Erythroblast (primary cell): ENCODE results near the gene EPHB2.
"Not testable (repeated sequence)": the region's sequence is repeated elsewhere in the genome, so short reads cannot be mapped to it uniquely, and the experiment has no call there.

Experiments used
- GATA1 ChIP-seq: IDR thresholded peaks from 2 replicates; pipeline ENCODE4 v1.6.1; 2011; ENCODE audit warnings: low read depth, mild to moderate bottlenecking, control low read depth, low read length, moderate library complexity
- POLR2A ChIP-seq: IDR thresholded peaks from 2 replicates; pipeline ENCODE4 v1.6.1; 2011; ENCODE audit warnings: mild to moderate bottlenecking, low read length

DNA sequence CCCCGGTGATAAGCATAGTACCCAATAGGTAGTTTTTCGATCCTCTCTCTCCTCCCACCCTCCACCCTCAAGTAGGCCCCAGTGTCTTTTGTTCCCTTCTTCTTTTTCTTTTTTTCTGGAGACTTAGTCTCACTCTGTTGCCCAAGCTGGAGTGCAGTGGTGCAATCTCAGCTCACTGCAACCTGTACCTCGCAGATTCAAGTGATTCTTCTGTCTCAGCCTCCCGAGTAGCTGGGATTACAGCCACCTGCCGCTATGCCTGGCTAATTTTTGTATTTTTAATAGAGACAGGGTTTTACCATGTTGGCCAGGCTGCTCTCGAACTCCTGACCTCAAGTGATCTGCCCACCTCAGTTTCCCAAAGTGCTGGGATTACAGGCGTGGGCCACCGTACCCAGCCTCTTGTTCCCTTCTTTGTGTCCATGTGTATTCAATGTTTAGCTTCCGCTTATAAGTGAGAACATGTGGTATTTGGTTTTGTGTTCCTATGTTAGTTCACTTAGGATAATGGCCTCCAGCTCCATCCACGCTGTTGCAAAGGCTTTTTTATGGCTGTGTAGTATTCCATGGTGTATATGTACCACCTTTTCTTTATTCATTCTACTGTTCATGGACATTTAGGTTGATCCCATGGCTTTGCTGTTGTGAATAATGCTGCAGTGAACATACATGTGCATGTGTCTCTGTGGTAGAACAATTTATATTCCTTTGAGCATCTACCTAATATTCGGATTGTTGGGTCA lies 133.0 kb downstream of the EPHB2 start:
- TF ChIP-seq POLR2A, GATA1: not testable (repeated sequence)
